WTC11 (cell line): ENCODE measurements around the gene MKLN1. TPM values are rescaled to one million over a fixed set of nuclear protein-coding genes. Genes with fewer than 3 reads are reported as not detected.

Experiments
- ATAC-seq: fragments of 200-7000 bp; cut with Tn5 transposase; 2 replicates; pipeline ENCODE4 v1.10.0; 2021; ENCODE audit warnings: mild to moderate bottlenecking, moderate library complexity
- CTCF ChIA-PET: fragments of 300-600 bp; sonication (Branson Sonifier 250); formaldehyde crosslinking; loops from one replicate; lab custom pipeline; 2021; ENCODE audit warnings: antibody characterized with exemption; lab: Charles Lee
- POLR2A ChIA-PET: fragments of 350-600 bp; sonication (Branson Sonifier 250); formaldehyde crosslinking; loops from one replicate; lab custom pipeline; 2021; ENCODE audit warnings: antibody characterized with exemption; lab: Charles Lee
- DNase-seq: peaks from one replicate; pipeline ENCODE4 v3.0.0; 2021; ENCODE audit warnings: low spot score
- H3K27ac Mint-ChIP-seq: 2 replicates; pipeline ENCODE4 v1.8.0; 2021; ENCODE audit warnings: mixed read lengths
- H3K27me3 Mint-ChIP-seq: 2 replicates; pipeline ENCODE4 v1.8.0; 2021; ENCODE audit warnings: low read depth, mild to moderate bottlenecking, moderate library complexity, mixed read lengths
- H3K36me3 Mint-ChIP-seq: 2 replicates; pipeline ENCODE4 v1.8.0; 2021; ENCODE audit warnings: mixed read lengths
- H3K4me1 Mint-ChIP-seq: 2 replicates; pipeline ENCODE4 v1.8.0; 2022; ENCODE audit warnings: mixed read lengths
- H3K4me3 Mint-ChIP-seq: 2 replicates; pipeline ENCODE4 v1.8.0; 2021; ENCODE audit warnings: mild to moderate bottlenecking, moderate library complexity, mixed read lengths
- H3K9me3 Mint-ChIP-seq: 2 replicates; pipeline ENCODE4 v1.8.0; 2021; ENCODE audit warnings: mixed read lengths
- ATF1 ChIP-seq: sonication (generic); formaldehyde crosslinking; IDR thresholded peaks from 2 replicates; pipeline ENCODE4 v1.8.1; 2023; ENCODE audit warnings: mild to moderate bottlenecking, moderate library complexity, missing genetic modification reagents
- CREM ChIP-seq: sonication (generic); formaldehyde crosslinking; IDR thresholded peaks from 2 replicates; pipeline ENCODE4 v1.8.1; 2022; ENCODE audit warnings: mild to moderate bottlenecking, missing genetic modification reagents, moderate library complexity
- ELF4 ChIP-seq: sonication (generic); formaldehyde crosslinking; IDR thresholded peaks from 2 replicates; pipeline ENCODE4 v1.8.1; 2022; ENCODE audit warnings: low read depth, mild to moderate bottlenecking, moderate library complexity, missing genetic modification reagents
- EMX1 ChIP-seq: fragments of 250-450 bp; sonication (Bioruptor Pico); IDR thresholded peaks from 2 replicates; pipeline ENCODE4 v1.8.0; 2021; ENCODE audit warnings: mild to moderate bottlenecking
- ESRRA ChIP-seq: sonication (generic); formaldehyde crosslinking; IDR thresholded peaks from 2 replicates; pipeline ENCODE4 v1.8.1; 2022; ENCODE audit warnings: mild to moderate bottlenecking, missing genetic modification reagents, borderline replicate concordance
- JAZF1 ChIP-seq: fragments of 250-450 bp; sonication (Bioruptor Pico); IDR thresholded peaks from 2 replicates; pipeline ENCODE4 v1.9.0; 2021; ENCODE audit warnings: moderate library complexity, mild to moderate bottlenecking, inconsistent platforms
- KAT7 ChIP-seq: sonication (generic); formaldehyde crosslinking; IDR thresholded peaks from 2 replicates; pipeline ENCODE4 v1.8.1; 2023; ENCODE audit warnings: missing genetic modification reagents, mild to moderate bottlenecking, borderline replicate concordance
- NFYB ChIP-seq: sonication (generic); formaldehyde crosslinking; conservative IDR thresholded peaks from 2 replicates; pipeline ENCODE4 v1.8.0; 2022; ENCODE audit warnings: low read depth, missing genetic modification reagents
- PRRX2 ChIP-seq: fragments of 250-450 bp; sonication (Bioruptor Pico); IDR thresholded peaks from 2 replicates; pipeline ENCODE4 v1.8.0; 2021; ENCODE audit warnings: mild to moderate bottlenecking
- RELA ChIP-seq: sonication (generic); formaldehyde crosslinking; IDR thresholded peaks from 2 replicates; pipeline ENCODE4 v1.8.1; 2022; ENCODE audit warnings: missing genetic modification reagents, mild to moderate bottlenecking, borderline replicate concordance
- RORB ChIP-seq: fragments of 250-450 bp; sonication (Bioruptor Pico); IDR thresholded peaks from 2 replicates; pipeline ENCODE4 v1.9.0; 2021; ENCODE audit warnings: mild to moderate bottlenecking
- SOX15 ChIP-seq: fragments of 250-450 bp; sonication (Bioruptor Pico); IDR thresholded peaks from 2 replicates; pipeline ENCODE4 v1.9.0; 2021; ENCODE audit warnings: mild to moderate bottlenecking
- TEAD4 ChIP-seq: sonication (generic); formaldehyde crosslinking; IDR thresholded peaks from 2 replicates; pipeline ENCODE4 v1.8.0; 2022; ENCODE audit warnings: mild to moderate bottlenecking, missing genetic modification reagents
- ZNF138 ChIP-seq: sonication (generic); formaldehyde crosslinking; conservative IDR thresholded peaks from 2 replicates; pipeline ENCODE4 v1.8.1; 2022; ENCODE audit warnings: mild to moderate bottlenecking, moderate library complexity, missing genetic modification reagents
- ZNF281 ChIP-seq: sonication (generic); formaldehyde crosslinking; IDR thresholded peaks from 2 replicates; pipeline ENCODE4 v1.8.0; 2023; ENCODE audit warnings: mild to moderate bottlenecking, missing genetic modification reagents
- ZNF317 ChIP-seq: sonication (generic); formaldehyde crosslinking; IDR thresholded peaks from 2 replicates; pipeline ENCODE4 v1.8.1; 2023; ENCODE audit warnings: low read depth, mild to moderate bottlenecking, moderate library complexity, missing genetic modification reagents, borderline replicate concordance
- ZNF423 ChIP-seq: fragments of 250-450 bp; sonication (Bioruptor Pico); IDR thresholded peaks from 2 replicates; pipeline ENCODE4 v2.1.2; 2022; ENCODE audit warnings: mild to moderate bottlenecking, moderate library complexity
- total RNA-seq: library from RNA; stranded (reverse); gene quantifications from 3 replicates; pipeline ENCODE4 v1.2.3, GENCODE V29; 2021
- TF ChIP-seq, protein P1 (sequence below): fragments of 250-450 bp; sonication (Bioruptor Pico); IDR thresholded peaks from 2 replicates; pipeline ENCODE4 v1.9.0; 2021; ENCODE audit warnings: mild to moderate bottlenecking, borderline replicate concordance
- TF ChIP-seq, protein P2 (sequence below): sonication (generic); formaldehyde crosslinking; IDR thresholded peaks from 2 replicates; pipeline ENCODE4 v1.8.0; 2022; ENCODE audit warnings: mild to moderate bottlenecking, missing genetic modification reagents
- TF ChIP-seq, protein P3 (sequence below): sonication (generic); formaldehyde crosslinking; IDR thresholded peaks from 2 replicates; pipeline ENCODE4 v1.8.1; 2023; ENCODE audit warnings: mild to moderate bottlenecking, missing genetic modification reagents, borderline replicate concordance
- TF ChIP-seq, protein P4 (sequence below): sonication (generic); formaldehyde crosslinking; IDR thresholded peaks from 2 replicates; pipeline ENCODE4 v1.8.1; 2022; ENCODE audit warnings: low read depth, missing genetic modification reagents, borderline replicate concordance

MKLN1 gene
- total RNA-seq, 1 experiment from 2014 or later: 37.6 TPM

GRCh38 chr7:131289051-131289450, 38.6 kb upstream of the MKLN1 start:
- no peak for DNase-seq
- H3K4me3 Mint-ChIP-seq: no peak overlapping the region
- ChIA-PET POLR2A (no interaction called here), CTCF (no interaction called here)
- no peaks in the 10 kb centered on the region for H3K27me3 Mint-ChIP-seq
- H3K9me3 Mint-ChIP-seq: peaks cover 11% of the 10 kb centered on the region
- ATAC-seq: no peak
- no peaks in the 10 kb centered on the region for H3K36me3 Mint-ChIP-seq
- H3K27ac Mint-ChIP-seq: no peak overlapping the region
- no peak for TF ChIP-seq ATF1 (CRISPR knock-in tag)
- TF ChIP-seq NFYB (CRISPR knock-in tag): no peak
- TF ChIP-seq ZNF317: no peak
- TF ChIP-seq ZNF281: no peak
- TF ChIP-seq, protein P1, sequence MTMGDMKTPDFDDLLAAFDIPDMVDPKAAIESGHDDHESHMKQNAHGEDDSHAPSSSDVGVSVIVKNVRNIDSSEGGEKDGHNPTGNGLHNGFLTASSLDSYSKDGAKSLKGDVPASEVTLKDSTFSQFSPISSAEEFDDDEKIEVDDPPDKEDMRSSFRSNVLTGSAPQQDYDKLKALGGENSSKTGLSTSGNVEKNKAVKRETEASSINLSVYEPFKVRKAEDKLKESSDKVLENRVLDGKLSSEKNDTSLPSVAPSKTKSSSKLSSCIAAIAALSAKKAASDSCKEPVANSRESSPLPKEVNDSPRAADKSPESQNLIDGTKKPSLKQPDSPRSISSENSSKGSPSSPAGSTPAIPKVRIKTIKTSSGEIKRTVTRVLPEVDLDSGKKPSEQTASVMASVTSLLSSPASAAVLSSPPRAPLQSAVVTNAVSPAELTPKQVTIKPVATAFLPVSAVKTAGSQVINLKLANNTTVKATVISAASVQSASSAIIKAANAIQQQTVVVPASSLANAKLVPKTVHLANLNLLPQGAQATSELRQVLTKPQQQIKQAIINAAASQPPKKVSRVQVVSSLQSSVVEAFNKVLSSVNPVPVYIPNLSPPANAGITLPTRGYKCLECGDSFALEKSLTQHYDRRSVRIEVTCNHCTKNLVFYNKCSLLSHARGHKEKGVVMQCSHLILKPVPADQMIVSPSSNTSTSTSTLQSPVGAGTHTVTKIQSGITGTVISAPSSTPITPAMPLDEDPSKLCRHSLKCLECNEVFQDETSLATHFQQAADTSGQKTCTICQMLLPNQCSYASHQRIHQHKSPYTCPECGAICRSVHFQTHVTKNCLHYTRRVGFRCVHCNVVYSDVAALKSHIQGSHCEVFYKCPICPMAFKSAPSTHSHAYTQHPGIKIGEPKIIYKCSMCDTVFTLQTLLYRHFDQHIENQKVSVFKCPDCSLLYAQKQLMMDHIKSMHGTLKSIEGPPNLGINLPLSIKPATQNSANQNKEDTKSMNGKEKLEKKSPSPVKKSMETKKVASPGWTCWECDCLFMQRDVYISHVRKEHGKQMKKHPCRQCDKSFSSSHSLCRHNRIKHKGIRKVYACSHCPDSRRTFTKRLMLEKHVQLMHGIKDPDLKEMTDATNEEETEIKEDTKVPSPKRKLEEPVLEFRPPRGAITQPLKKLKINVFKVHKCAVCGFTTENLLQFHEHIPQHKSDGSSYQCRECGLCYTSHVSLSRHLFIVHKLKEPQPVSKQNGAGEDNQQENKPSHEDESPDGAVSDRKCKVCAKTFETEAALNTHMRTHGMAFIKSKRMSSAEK (CRISPR knock-in tag): no peak
- TF ChIP-seq CREM: no peak
- TF ChIP-seq RELA (CRISPR knock-in tag): no peak
- no peak for TF ChIP-seq ELF4 (CRISPR knock-in tag)
- TF ChIP-seq ZNF423: no peak
- TF ChIP-seq SOX15: no peak
- TF ChIP-seq RORB (CRISPR knock-in tag): no peak
- TF ChIP-seq, protein P2, sequence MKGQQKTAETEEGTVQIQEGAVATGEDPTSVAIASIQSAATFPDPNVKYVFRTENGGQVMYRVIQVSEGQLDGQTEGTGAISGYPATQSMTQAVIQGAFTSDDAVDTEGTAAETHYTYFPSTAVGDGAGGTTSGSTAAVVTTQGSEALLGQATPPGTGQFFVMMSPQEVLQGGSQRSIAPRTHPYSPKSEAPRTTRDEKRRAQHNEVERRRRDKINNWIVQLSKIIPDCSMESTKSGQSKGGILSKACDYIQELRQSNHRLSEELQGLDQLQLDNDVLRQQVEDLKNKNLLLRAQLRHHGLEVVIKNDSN (CRISPR knock-in tag): no peak
- peaks cover 16% of the 10 kb centered on the region for H3K4me1 Mint-ChIP-seq

- Mint-ChIP-seq H3K36me3 (no peaks in the 10 kb centered on the region), H3K9me3 (peaks cover 10% of the 10 kb centered on the region), H3K4me3 (no peak overlapping the region), H3K27me3 (no peaks in the 10 kb centered on the region), H3K27ac (no peak overlapping the region), H3K4me1 (no peaks in the 10 kb centered on the region)
- no peak for ATAC-seq
- ChIA-PET CTCF (interaction anchor here (1.1 to 1.2 kb wide), 2 partner anchors 10 to 417 kb away, joined by 3 to 5 read pairs; no protein-coding TSS in a partner anchor), POLR2A (no interaction called here)
- no peak for DNase-seq
- TF ChIP-seq TEAD4 (no peak), KAT7 (CRISPR knock-in tag) (no peak), ZNF138 (CRISPR knock-in tag) (no peak), ESRRA (CRISPR knock-in tag) (no peak), SOX15 (no peak), PRRX2 (CRISPR knock-in tag) (no peak), CREM (no peak), EMX1 (CRISPR knock-in tag) (no peak), JAZF1 (CRISPR knock-in tag) (no peak), RELA (CRISPR knock-in tag) (no peak)
- TF ChIP-seq, protein P3, sequence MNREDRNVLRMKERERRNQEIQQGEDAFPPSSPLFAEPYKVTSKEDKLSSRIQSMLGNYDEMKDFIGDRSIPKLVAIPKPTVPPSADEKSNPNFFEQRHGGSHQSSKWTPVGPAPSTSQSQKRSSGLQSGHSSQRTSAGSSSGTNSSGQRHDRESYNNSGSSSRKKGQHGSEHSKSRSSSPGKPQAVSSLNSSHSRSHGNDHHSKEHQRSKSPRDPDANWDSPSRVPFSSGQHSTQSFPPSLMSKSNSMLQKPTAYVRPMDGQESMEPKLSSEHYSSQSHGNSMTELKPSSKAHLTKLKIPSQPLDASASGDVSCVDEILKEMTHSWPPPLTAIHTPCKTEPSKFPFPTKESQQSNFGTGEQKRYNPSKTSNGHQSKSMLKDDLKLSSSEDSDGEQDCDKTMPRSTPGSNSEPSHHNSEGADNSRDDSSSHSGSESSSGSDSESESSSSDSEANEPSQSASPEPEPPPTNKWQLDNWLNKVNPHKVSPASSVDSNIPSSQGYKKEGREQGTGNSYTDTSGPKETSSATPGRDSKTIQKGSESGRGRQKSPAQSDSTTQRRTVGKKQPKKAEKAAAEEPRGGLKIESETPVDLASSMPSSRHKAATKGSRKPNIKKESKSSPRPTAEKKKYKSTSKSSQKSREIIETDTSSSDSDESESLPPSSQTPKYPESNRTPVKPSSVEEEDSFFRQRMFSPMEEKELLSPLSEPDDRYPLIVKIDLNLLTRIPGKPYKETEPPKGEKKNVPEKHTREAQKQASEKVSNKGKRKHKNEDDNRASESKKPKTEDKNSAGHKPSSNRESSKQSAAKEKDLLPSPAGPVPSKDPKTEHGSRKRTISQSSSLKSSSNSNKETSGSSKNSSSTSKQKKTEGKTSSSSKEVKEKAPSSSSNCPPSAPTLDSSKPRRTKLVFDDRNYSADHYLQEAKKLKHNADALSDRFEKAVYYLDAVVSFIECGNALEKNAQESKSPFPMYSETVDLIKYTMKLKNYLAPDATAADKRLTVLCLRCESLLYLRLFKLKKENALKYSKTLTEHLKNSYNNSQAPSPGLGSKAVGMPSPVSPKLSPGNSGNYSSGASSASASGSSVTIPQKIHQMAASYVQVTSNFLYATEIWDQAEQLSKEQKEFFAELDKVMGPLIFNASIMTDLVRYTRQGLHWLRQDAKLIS (CRISPR knock-in tag): no peak
- TF ChIP-seq, protein P4, sequence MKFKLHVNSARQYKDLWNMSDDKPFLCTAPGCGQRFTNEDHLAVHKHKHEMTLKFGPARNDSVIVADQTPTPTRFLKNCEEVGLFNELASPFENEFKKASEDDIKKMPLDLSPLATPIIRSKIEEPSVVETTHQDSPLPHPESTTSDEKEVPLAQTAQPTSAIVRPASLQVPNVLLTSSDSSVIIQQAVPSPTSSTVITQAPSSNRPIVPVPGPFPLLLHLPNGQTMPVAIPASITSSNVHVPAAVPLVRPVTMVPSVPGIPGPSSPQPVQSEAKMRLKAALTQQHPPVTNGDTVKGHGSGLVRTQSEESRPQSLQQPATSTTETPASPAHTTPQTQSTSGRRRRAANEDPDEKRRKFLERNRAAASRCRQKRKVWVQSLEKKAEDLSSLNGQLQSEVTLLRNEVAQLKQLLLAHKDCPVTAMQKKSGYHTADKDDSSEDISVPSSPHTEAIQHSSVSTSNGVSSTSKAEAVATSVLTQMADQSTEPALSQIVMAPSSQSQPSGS (CRISPR knock-in tag): no peak
Measured at GRCh38 chr7:131292141-131292905, 35.4 kb upstream of the MKLN1 start.
